DMS79 (cell line): ENCODE data around the gene MED4.
A peak's percentile ranks its signal among the peaks of the same experiment; 100 is the strongest.

Source experiments
- DNase-seq: peaks from one replicate; lab custom pipeline; 2025; lab: John Stamatoyannopoulos, UW

The MED4 gene, protein sequence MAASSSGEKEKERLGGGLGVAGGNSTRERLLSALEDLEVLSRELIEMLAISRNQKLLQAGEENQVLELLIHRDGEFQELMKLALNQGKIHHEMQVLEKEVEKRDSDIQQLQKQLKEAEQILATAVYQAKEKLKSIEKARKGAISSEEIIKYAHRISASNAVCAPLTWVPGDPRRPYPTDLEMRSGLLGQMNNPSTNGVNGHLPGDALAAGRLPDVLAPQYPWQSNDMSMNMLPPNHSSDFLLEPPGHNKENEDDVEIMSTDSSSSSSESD

GRCh38 chr13:48094781-48095502 is at the start of gene MED4:
MED4 (minus strand) TSS chr13:48095104; CDS start chr13:48095078, 26 bp downstream.
- DNase-seq, result peak; percentile 75

GRCh38 chr13:48144413-48145035 is 49.6 kb upstream of the MED4 start:
- DNase-seq, result no peak

GRCh38 chr13:48142436-48142835 is 47.5 kb upstream of the MED4 start:
- DNase-seq, result no peak

- no peak for DNase-seq
These were observed 43.4 kb upstream of the MED4 start for GRCh38 chr13:48138270-48138669.

GRCh38 chr13:48132961-48133360 is 38.1 kb upstream of the MED4 start:
- no peak for DNase-seq

DNA sequence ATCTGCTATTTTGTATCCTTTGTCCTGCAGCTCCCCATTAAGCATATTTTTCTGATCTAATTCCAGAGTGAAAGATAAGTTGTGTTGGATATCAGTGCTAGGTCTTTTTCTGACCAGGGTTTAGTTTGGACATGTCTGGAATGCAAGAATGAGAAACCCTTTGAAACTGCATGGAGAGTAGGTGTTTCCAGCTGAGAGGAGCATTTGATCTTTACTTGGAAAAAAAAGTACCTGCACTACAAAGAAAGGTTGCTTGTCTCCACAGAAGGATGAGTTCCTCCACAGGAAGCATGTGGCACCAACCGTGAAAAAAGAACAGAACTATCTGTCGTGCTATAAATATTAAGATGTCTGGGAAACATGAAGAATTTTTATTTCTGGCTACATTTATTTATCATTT is 36.6 kb upstream of the MED4 start:
- no peak for DNase-seq

DNA sequence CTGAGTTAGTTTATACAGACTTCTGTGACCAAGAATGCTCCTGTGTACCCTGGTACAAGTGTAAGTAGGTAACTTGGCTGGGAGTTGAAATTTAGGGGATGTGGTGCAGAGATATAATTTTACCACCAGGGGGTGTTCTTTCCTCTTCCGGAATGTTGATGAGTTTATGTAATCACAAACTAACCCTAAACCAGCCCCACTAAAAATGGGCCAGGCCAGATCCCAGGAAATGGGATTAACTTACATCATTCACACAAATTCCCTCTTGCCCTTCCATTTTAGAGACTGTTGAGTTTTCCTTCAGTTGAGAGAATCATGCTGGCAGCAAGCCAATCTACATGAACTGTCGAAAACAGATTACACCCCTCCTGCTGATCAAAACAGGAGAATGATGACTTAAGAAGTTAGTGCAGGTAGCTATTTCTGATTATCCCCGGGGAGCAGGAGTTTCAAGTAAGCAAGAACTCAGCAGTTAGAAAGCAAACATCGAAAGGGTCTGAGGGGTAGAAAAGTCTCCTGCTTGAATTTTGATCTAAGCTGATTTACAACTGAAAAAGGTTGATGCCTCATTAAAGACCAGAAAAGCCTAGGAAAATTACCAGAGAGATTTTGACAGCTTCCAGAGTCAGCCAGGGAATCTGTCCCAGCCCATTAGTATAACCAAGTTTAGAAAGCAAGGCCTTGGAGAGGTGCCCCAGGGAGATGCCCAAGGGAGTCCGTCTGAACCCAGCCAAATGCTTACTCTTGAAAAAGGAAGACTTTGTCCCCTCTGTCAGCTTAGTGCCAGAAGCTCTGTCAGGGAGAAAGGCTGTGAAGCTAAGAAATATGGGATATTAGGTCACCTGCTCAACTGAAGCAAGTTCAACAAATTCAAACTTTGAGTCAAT is 32.3 kb upstream of the MED4 start:
- DNase-seq, result no peak

GRCh38 chr13:48125794-48126228 is 30.9 kb upstream of the MED4 start:
- DNase-seq, result no peak

DNA sequence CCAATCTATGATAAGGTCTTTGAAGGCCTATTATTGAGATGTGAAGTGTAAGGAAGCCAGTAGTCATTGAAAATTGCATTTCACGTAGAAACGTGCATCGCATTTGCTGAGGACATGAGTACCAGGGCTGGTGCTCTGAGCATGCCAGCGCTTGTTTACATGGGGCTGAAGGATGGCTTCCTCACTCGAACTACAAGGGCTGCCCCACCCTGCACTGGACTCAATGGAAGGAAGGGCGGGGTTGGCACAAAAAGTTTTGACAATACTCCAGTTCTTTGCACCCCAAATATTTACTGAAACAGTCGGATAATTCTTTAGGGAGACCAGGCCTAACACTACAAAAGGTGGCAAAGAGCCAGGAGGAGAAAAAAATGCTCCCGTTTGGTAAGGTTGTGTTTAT is 28.9 kb upstream of the MED4 start:
- no peak for DNase-seq

DNA sequence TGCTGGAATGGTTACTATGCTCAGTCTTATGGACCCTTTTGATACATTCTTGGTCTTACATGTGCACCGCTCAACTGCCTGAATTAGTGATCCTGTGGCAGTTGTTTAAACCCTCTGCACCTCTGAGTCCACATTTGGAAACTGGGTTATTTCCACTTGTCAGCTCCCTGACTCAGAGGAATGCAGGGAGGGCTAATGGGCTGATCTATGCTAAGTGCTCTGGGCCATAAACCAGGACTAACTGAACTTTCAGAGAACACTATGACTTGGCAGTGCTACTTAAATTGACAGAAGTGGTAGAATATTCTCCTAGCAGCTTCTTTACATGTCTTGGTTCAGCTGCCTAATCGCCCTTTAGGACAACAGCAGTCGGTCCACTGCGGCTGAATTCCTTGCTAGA is 26.8 kb upstream of the MED4 start:
- DNase-seq, result no peak

DNA sequence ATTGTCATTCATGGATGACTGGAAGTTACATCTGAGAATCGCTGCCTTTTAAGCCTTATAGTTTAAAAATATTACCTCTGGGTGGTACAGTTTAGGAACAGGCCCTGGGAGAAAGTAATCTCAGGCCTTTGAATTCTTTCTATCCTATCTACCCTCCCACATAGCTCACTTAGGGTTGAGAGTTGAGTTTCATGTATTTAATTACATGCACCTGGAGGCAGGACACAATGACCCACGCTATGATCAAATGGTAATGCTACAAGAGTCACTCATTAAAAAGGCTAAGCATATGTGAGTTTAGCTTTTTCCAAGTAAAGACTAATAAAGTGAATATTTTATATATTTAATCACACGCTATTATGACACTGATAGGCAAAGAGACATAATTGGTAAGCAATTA is 25.3 kb upstream of the MED4 start:
- DNase-seq, result no peak

DNA sequence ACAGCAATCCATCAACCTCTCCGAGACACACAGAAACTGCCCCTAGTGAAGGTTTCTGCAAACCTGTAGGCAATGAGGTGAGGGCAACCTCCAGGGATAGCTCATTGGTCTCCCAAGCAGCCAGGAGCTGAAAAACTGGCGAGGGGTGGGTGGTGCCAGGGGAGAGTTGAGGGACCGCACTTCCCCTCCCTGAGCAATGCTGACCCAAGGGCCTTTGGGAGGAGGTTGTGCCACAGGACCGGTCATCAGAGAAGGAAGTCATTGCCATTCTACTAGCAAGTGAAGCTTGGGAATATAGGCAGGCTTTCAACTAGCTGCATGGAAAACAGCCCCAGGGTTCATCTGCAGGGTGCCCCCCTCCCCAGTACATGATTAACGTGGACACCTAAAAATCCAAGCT is 23.1 kb upstream of the MED4 start:
- no peak for DNase-seq

DNA sequence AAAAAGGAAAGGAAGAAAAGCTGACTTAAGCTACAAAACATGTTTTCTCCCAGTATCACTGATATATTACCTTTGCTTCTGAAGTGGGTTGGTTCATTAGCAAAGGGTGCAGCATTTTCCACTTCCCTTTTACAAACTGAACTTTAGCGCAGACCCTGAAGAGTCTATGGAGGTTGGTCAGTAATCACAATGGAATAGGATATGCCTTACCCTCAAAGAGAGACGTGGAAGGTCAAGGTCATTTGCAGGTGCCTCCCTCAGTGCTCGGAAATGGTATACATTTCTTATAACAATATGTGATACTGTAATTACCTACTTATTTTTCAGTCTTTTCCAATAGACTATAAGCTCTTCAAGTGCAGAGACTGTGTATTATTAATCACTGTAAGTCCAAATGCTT is 21.9 kb upstream of the MED4 start:
- no peak for DNase-seq

DNA sequence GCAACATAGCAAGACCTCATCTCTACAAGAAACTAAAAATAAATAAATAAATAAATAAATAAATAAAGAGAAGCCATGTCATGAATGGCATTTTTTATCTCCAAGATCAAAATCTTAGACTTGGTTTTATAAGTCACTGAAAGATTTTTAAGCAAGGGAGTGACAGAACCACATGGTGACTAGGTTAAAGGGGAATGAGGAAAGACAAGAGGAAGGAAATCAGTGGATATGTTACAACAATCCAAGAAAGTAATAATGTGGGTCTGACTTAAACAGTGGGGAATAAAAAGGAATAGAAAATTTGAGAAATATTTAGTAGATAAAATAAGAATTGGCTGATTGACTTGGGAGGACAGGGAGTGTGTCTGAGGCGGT is 18.8 kb upstream of the MED4 start:
- no peak for DNase-seq

DNA sequence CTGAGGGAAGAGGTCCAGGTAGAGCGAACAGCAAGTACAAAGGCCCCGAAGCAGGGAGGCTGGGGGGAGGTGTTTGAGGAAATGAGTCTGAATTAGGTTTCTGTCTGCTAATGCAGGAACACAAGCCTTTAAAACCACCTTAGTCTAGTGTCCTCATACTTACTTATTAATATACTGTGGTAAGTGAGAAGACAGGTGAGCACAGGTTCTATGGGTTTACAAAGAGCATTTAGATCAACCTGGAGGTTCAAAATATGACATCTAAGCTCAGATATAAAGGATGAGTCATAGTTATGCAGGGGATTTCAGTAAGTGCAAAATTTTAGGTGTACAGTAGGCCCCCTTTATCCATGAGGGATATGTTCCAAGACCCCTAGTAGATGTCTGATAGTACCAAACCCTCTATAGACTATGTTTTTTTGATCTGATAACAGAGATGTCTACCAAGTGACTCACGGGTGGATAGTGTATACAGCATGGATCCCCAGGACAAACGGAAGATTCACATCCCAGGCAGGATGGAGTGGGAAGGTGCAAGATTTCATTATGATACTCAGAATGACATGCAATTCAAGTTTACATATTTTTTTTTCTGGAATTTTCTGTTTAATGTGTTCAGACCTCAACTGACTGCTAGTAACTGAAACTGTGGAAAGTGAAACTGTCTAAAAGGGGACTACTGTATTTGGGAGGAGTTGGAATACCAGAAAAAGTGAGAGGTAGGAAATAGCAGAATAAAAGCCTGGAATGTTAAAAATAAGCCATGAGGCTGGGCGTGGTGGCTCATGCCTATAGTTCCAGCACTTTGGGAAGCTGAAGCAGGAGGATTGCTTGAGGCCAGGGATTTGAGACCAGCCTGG is 18.2 kb upstream of the MED4 start:
- no peak for DNase-seq

DNA sequence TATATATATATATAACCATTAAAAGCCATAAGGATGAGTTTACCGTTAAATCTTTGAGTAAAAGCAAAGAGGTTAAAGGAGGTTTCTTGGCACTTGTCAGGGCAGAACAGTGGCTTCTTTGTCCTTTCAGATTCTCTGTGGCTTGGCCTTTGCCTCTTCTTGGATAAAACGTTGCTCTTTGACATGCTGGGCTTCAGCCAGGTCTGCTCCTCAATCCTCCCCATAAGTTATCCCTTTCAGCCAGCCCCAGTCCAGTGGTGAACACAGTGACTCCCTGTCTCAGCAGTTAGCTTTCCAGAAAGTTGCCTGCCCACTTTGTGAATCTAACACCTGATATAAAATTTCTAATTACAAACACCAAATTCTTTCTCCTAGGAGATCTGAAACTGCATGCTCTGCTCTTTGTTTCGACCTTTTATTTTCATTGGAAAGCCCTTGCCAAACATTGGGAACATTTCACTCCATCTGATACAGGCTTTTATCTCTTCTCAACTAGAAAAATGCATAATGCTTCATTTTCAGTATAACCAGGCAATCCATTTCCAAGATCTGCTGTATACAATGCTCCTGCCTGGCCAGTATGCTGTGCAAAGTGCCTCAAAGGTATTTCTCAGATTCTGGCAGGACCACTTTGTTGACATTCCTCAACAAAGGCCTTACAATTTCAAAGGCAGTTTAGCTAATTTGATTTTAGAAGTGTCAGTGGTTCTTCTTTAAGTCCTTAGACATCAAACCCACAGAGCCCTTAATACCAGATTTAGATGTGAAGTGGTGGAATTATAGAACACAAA is 16.2 kb upstream of the MED4 start:
- no peak for DNase-seq

DNA sequence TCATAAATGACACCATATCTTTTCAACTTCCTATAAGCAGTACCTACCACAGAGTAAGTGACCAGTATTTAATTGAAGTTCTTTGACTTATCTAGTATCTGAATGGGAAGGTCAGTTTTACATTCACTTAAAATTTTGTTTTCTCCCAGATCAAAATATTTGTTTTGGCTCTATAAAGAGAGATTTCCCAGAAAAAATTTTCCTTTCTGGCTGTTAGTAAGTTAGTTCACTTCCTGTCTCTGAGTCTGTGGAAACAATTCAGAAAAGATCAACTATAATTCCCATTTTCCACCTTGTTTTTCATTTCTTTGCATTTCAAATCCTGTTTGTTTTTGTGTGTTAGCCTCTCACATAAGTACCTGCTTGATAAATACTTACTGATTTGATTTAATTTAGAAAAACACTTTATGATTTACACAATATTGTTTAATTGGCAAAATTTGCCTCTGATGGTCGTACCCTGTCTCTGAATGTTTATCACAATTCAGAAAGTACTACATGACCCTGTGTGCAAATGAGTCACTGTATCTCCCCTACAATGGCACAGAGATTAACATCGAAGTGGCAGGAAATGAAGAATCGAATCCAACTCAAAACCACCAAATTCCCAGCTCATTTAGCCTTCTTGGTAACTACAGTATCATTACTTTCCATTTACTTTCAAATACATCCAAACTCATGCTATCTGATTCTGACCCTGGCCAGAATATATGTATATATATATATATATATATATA is 15.4 kb upstream of the MED4 start:
- no peak for DNase-seq

DNA sequence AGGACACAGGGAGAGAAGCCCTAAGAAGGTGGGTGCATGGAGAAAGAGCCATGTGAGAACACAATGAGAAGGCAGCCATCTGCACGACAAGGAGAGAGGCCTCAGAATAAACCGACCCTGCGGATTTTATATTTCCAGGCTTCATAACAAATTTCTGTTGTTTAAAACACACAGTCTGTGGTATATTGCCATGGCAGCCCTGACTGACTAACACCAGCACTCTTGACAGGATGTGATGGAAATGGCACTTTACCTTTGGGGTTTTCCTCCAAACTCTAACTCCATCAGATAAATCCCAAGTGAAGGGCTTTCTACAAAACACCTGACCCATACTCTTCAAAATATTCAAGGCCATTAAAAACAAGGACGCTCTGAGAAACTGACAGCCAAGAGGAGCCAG is 13.2 kb upstream of the MED4 start:
- DNase-seq, result no peak

DNA sequence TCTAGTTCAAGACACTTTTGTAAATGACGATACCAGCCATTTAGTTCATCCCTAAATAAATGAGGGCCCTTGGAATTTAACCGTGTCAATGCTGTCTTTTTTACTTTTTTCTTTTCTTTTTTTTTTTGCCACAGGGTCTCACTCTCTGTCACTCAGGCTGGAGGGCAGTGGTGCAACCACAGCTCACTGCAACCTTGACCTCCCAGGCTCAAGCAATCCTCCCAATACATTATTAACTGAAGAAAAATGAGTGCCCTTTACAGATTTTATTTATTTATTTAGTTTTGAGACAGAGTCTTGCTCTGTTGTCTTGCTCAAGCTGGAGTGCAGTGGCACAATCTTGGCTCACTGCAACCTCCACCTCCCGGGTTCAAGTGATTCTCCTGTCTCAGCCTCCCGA is 2.9 kb upstream of the MED4 start:
- DNase-seq, result no peak

DNA sequence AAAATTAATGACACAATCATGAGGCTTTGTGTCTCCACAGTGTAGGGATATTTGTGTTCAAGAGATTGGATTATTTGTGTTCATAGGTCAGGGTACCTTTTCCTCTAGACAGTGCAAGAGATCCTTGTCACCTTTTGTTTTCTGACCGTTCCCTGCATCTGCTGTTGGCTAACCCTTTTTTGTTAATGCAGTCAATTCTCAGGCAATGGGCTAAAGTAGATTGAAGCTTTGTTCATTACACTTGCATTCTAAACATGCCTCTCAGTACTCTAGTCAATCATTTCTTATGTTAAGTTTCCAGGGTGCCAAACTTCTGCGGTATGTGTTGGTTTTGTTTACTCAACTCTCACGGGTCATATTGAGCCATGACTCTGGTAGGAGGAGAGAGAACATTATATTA is 1.8 kb upstream of the MED4 start:
- DNase-seq, result no peak
